AG08396 (cell line): ENCODE measurements around the gene DCUN1D2.

Experiments
- DNase-seq: peaks from one replicate; pipeline ENCODE4 v3.0.0; 2012; ENCODE audit warnings: low spot score, mixed read lengths

DCUN1D2 gene

GRCh38 chr13:113519556-113519955 lies 29.0 kb upstream of the DCUN1D2 start:
- no peak for DNase-seq

GRCh38 chr13:113518076-113518803 lies 27.7 kb upstream of the DCUN1D2 start:
- DNase-seq: no peak

GRCh38 chr13:113514847-113515246 lies 24.3 kb upstream of the DCUN1D2 start:
- no peak for DNase-seq

GRCh38 chr13:113513761-113514160 lies 23.2 kb upstream of the DCUN1D2 start:
- DNase-seq: no peak

GRCh38 chr13:113511361-113511760 lies 20.9 kb upstream of the DCUN1D2 start:
- no peak for DNase-seq

- DNase-seq: no peak
Measured at GRCh38 chr13:113510871-113511270, 20.4 kb upstream of the DCUN1D2 start.

- DNase-seq: no peak
Measured at GRCh38 chr13:113509989-113510388, 19.5 kb upstream of the DCUN1D2 start.

GRCh38 chr13:113508521-113509254 lies 18.2 kb upstream of the DCUN1D2 start:
- DNase-seq: no peak

GRCh38 chr13:113507505-113508345 lies 17.2 kb upstream of the DCUN1D2 start:
- DNase-seq: no peak

- no peak for DNase-seq
Measured at GRCh38 chr13:113506871-113507388, 16.4 kb upstream of the DCUN1D2 start.

- DNase-seq: no peak
Measured at GRCh38 chr13:113506025-113506685, 15.6 kb upstream of the DCUN1D2 start.

- DNase-seq: no peak
Measured at GRCh38 chr13:113502686-113503085, 12.2 kb upstream of the DCUN1D2 start.

- DNase-seq: no peak
Measured at GRCh38 chr13:113500530-113501265, 10.2 kb upstream of the DCUN1D2 start.

- DNase-seq: peak; percentile 59
Measured at GRCh38 chr13:113499936-113500335, 9.4 kb upstream of the DCUN1D2 start.

GRCh38 chr13:113498905-113499304 lies 8.4 kb upstream of the DCUN1D2 start:
- no peak for DNase-seq

GRCh38 chr13:113497217-113497616 lies 6.7 kb upstream of the DCUN1D2 start:
- DNase-seq: no peak

GRCh38 chr13:113495494-113496210 lies 5.1 kb upstream of the DCUN1D2 start:
- DNase-seq: no peak

GRCh38 chr13:113493315-113493951 lies 2.9 kb upstream of the DCUN1D2 start:
- peak; percentile 83 for DNase-seq

- DNase-seq: no peak
Measured at GRCh38 chr13:113491982-113492381, 1.5 kb upstream of the DCUN1D2 start.

GRCh38 chr13:113491418-113491883 lies 940 bp upstream of the DCUN1D2 start:
- peak; percentile 65 for DNase-seq
